Activated CD4-positive, alpha-beta T cell treated with anti-CD3 and anti-CD28 coated beads, Interleukin-2, amount 50 U/mL, for 24 hours (primary cell): ENCODE measurements around the gene MYO3B.

ENCODE experiments used
- DNase-seq, 2 donors: peaks; one replicate each; pipeline ENCODE4 v3.0.0-alpha.2; 2020; ENCODE audit warnings: low read depth in 1 of 2, low spot score in 1 of 2

Gene MYO3B

GRCh38 chr2:170177950-170178781 is at the start of gene MYO3B:
Gene MYO3B, plus strand, starts transcription at chr2:170178147. Its CDS starts 141 bp downstream, at chr2:170178288.
- DNase-seq: no peak

DNA sequence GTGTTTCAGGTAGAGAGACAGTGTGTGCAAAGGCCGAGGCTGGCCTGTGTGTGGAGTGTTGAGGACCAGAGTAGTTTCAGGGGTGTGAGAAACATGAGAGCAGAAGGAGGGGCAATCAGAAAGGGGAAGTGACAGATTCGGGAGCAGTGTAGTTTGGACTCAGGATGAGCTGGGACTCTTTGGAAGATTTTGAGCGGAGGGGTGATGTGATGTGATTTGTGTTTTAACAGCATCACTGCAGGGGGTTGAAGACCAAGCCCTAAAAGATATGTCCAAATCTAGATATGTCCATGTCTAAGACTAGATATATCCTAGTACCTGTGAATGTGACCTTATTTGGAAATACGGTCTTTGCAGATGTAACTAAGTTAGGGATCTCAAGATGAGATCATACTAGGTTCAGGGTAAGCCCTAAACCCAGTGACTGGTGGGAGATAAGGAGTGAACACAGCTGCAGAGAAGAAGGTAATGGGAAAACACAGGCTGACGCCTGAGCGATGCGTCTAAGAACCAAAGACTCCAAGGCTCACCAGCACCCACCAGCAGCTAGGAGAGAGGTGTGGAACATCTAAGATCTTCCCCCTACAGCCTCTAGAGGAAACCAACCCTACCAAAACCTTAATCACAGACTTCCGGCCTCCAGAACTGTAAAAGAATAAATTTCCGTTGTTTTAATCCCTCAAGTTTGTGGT is 38.5 kb upstream of the MYO3B start:
- no peak for DNase-seq

DNA sequence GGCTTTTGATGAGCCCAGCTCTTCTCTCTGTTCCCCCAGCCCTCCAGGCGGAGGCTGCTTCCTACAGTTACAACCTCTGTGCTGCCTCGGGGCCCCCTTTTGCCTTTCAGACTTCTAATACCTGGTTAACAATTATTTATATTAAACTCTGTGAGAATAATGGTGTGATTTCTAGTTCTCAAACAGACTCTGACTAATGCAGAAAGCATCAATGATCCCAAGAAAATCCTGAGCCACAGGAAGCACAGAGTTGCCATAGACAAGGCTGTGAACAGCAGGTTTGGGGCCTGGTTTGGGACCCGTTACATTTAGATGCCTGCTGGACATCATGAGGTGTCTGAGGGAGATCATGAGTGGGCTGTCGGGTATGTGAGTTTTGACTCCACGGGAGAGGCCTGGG is 37.4 kb upstream of the MYO3B start:
- no peak for DNase-seq

- DNase-seq: no peak
These were observed 36.1 kb upstream of the MYO3B start for GRCh38 chr2:170141865-170142264.

DNA sequence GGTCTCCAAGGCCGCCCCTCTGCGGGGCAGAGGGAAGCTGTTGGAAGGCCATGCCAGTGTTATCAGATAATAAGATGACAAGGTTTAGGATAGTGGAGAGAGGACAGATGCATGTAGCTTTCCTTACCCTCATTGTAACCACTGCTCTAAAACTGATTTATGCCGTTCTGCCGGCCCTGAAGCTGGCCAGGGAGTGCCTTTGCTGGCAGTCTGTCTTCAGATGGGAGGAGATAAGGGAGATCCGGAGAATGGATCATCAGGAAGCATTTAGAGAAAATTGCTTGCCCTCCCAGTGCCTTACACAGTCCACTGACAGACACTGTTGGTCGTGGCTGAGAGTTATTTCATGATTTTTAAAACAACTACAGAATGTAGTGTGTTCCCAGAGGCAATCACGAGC is 35.4 kb upstream of the MYO3B start:
- no peak for DNase-seq

- no peak for DNase-seq
These were observed 34.8 kb upstream of the MYO3B start for GRCh38 chr2:170143045-170143717.

- no peak for DNase-seq
These were observed 33.2 kb upstream of the MYO3B start for GRCh38 chr2:170144761-170145160.

GRCh38 chr2:170145191-170145590 is 32.8 kb upstream of the MYO3B start:
- no peak for DNase-seq

DNA sequence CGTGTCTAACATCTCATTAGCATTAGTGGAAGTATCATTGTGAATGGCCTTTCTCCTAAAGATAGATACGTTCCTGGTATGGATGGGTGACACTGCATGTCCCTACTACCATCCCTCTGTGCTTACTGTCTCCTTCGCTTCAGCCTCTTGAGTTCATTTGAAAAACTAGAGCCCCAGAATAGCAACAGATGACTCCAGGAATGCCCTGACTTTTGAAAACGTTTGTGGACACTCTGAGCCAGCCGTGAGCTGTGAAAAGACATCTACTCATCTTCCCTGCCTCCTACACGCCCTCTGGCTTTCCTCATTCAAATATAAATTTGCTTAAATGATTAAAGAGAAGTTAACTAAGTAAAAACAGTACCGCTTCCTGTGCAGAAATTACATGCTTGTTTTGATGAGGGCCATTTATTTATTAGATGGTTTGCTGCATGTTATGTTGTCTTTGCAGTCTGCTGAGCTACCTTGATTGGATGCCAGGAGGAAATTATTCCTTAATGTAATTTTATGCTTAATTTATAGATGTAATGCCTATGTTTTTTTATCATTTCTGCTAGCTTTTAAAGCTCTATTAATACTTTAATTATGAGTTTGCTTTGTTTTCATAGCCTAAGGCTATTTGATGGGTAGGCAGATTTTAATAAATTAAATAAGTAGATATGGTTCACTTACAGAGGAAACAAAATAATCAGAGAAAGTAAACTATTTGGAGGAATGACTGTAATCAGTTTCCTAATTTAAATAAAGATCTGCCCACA is 32.1 kb upstream of the MYO3B start:
- no peak for DNase-seq

DNA sequence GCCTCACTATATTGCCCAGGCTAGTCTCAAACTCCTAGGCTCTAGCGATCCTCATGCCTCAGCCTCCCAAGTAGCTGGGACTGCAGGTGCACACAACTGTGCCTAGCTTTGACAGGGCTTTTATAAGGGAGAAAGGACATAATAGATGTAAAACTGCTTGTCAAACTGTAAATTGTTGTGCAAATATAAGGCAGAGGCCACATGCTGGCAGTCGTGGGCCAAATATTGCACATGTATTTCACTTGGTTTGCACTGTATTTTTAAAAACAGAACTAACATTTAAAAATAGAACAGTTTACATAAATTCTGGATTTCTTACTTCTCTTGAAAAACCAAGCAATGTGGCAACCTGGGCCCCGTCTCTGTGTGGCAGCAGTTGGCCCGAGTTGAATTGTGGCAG is 31.2 kb upstream of the MYO3B start:
- no peak for DNase-seq

DNA sequence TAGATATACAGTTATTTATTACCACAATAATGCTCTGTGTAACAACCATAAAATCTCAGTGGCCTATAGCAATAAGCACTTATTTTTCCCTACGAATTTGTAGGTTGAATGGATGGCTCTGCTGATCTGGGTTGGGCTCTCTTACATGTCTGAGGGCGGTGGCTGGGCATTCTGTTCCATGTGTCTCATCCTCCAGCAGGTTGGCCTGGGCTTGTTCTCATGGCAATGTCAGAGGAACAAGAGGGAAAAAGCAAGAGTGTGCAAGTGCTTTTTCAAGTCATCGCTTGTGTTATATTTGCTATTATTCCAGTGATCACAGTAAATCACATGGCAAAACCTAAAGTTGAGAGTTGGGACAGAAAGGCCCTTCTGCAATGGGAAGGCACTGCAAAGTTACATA is 30.4 kb upstream of the MYO3B start:
- no peak for DNase-seq

DNA sequence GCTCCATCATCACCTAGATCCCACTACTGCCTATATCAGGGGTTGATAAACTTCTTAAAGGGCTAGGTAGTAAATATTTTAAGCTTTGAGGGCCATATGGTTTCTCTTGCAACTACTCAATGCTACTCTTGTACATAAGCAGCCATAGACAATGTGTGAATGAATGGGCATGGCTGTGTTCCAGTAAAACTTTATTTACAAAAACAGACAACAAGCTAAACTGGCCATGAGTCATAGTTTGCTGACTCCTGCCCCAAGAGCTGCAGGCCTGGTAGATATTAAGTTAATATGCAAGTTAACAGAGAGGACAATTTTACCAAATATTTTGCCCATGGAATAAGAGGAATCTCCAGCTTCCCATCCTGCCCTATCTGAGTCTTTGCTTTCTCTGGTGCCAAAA is 29.8 kb upstream of the MYO3B start:
- DNase-seq: no peak

DNA sequence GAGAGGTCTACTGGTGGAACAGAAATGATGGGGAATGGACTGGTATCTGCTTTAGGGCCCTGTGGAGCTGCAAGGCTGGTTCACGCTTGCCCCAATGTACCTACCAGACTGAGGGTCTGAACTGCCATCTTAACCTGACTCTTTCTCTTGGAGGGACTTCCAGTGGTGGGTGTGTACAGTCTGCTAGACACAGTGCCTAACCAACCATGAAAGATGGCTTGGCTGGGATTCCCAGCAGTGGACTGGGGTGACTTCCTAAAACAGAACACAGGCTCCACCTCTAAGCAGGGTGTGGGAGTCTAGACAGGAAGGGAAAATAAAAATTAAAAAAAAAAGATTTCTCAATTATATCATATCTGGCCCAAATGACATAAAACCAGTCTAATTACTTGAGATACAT is 25.5 kb upstream of the MYO3B start:
- DNase-seq: no peak

GRCh38 chr2:170155022-170155722 is 22.8 kb upstream of the MYO3B start:
- DNase-seq: no peak

GRCh38 chr2:170155723-170156253 is 22.2 kb upstream of the MYO3B start:
- DNase-seq: no peak

DNA sequence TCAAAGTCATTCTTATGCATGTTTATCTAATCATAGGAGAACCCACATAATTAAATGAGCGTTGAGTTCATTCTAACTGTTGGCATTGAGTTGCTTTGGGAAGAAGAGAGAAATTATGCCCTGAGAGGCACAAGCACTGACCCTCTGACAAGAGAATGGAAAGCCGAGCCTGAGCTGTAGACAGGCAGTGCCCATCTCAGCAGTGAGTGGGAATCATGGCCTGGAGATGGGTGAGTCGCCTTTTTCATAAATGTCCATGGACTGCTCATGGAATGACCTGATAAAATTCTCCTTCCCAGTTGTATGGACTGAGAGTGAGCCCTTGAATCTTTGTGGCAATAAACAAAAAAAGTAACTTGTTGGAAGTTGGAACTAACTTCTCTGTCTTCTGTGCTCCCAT is 21.4 kb upstream of the MYO3B start:
- no peak for DNase-seq

- no peak for DNase-seq
These were observed 20.8 kb upstream of the MYO3B start for GRCh38 chr2:170157025-170157684.

DNA sequence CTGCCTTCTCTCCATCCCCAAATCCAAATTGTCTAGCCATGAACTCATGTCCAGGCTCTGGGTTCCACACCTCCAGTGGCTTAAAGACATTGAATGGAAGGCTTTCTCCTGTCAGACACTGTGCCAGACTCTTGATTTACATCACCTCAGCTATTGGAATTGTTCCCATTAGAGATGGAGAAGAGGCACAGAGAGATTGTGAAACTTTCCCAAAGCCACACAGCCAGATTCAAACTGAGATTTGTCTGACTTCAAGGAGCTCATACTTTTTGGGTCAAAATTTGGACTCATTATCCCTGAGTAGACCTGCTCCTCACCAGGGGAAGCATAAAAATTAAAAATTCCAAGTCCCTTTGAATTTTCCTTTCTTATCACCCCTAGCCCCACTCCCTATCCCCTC is 18.9 kb upstream of the MYO3B start:
- DNase-seq: no peak

- no peak for DNase-seq
These were observed 16.3 kb upstream of the MYO3B start for GRCh38 chr2:170161516-170162270.
